GM19240 (cell line): Measurements from ENCODE around the gene LONRF3.

Experiments
- DNase-seq: peaks from one replicate; pipeline ENCODE4 v3.0.0; 2011; ENCODE audit warnings: low spot score; ENCODE audit not compliant: insufficient read length

LONRF3 gene

DNA sequence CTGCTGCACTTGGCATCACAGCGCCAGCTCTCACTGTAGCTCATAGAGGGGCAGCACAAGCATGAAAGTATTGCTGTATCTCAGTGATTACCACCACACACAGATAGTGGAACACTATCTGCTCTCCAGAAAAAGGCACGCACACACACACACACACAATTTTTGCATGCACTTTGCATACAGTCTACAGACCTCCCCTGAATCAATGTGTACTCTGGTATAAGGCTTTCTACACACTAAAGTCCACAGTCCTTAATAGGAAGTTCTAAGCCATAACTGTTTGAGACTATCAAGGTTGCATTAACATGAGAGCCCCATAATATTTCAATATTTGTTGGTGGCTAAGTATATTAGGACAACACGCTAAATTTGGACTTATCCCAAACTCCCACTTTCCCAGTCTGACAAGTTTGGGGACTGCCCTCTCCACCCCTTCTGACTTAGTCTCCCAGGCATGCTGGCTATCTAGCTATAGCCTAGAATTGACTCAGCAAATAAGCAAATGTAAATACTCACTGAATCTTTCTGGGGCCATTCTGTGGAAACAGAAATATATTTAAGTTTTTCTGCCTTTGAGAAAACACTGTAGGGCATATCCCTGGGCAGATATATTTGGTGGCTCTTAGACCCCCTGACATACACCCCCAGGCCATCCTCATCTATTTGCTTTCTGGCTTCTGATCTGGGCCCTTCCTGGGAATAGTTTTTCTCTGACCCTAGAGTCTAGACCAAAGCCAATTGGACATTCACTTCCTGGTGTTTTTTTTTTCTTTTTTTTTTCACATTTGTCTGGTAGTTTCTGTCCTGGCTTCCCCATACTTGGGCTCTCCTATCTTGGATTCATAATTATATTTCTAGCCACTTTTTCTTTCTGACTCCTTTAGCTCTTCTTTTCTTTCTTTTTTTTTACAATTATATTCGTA, 62.0 kb downstream of the LONRF3 start:
- no peak for DNase-seq

DNA sequence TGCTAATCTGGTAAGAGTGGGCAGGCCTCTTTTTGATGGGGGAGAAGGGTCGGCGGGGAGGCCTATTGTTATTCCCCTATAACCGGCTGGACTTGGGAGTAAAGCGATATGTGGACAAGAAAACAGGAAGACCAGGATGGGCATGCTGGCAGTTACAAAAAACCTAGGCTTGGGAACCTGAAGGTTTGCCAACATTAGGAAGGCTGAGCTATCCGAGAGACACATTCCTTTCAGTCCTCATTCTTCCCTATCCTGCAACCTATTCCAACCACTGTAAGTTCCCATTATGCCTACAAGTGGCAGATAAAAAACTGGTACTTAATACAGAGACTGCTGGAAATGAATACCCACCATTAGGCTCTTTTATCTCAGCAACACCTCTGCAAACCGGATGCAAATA, 66.0 kb downstream of the LONRF3 start:
- no peak for DNase-seq

- no peak for DNase-seq
Observed at GRCh38 chrX:119041175-119041574, 66.8 kb downstream of the LONRF3 start.

GRCh38 chrX:119042040-119042439, 67.6 kb downstream of the LONRF3 start:
- DNase-seq = no peak

DNA sequence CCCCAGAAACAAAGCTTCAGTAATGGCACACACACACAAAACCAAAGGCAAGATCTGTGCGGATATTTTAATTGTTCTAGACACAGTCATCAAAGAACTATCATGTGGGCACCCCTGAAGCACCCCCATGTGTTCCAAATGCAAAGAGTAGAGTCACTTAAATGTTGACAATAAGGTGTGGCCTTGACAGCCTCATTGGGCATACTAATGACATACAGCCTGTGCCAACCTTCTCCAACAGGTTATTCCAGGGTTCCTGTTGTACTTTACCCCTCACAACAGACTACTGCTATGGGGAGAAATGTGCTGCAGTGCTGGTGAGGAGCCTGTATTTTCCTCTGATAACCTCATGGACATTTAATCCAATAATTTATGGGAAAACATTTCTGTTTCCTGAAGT, 68.6 kb downstream of the LONRF3 start:
- DNase-seq = no peak

DNA sequence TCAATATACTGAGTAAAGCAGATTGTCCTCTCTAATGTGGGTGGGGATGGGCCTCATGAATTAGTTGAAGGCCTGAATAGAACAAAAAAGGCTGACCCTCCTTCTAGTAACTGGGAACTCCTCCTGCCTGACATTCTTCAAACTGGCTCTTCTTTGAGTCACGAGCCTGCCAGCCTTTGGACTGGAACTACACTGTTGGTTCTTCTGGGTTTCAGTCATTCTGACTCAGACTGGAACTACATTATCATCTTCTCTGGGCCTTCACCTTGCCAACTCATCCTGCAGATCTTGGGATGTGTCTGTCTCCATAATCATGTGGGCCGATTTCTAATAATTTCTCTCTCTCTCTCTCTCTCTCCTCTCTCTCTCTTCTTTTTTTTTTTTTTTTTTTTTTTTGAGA, 71.5 kb downstream of the LONRF3 start:
- DNase-seq = no peak

GRCh38 chrX:119055687-119056086, 81.3 kb downstream of the LONRF3 start:
- no peak for DNase-seq

DNA sequence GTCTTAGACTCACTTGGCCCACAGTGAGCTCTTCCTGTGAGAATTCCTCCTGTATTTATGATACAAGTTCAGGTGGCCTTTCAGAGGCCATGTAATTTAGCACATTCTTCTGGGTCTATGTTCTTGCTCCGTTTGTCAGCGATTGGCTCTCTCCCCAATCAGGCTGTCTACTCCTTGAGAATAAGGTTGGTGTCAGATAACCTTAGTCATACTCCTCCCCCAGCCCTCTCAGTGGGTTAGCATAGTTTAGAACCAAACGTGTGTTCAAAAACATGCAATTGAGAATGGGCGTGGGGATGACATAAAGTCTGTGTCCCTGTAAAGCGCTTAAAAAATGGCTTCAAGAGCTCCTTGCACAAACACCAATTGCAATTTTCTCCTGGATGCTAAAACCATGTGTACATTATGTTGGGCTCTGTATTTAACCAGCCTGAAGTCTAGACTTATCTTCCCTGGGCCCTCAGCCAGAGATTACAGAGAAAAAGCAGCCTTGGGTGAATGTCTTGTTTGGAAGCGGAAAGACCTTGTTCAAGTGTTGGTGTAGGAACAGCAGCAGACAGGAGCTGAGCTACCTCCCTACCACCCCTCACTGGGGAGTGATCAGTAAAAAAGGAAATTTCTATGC, 88.4 kb downstream of the LONRF3 start:
- no peak for DNase-seq

DNA sequence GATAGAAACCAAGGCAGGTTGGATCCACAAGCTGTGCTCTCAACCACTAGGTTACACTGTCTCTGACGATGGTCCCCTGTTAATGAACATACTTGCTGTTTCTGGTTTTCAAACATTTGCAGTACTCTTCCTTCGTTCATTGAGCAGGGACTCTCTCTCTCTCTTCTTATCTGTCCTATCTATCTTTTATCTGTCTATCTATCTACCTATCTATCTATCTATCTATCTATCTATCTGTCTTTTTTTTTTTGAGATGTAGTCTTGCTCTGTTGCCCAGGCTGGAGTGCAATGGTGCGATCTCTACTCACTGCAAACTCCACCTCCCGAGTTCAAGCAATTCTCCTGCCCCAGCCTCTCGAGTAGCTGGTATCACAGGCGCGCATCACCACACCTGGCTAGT, 89.0 kb downstream of the LONRF3 start:
- no peak for DNase-seq

DNA sequence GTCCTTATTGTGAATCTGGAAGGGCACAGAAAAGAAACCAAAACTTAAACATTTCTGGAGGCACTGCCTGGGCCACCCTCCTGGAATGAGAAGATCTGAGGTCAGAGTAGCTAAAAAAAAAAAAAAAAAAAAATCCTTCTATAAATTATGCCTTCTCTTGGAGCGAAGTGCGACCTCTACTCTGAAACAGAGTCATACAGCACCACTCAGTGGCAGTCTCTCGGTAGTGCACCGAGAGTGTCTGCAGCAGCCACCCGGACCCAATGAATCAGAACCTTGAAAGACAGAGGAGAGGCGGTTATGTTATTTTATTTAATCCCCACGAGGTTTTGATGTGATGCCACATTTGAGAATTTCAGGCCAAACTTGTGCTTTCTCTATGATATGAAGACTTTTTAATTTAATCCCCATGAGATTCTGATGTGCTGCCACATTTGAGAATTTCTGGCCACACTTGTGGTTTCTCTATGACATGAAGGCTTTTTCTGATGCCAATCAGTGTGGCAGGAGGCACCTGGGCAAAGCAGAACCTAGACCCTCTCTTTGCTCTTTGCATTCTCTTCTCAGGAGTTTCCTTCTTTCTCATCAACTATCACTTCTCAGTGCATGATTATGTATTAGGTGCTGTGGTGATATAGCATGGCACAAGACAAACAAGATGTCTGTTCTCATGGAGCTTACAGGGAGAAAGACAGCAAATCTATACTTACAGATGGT, 92.8 kb downstream of the LONRF3 start:
- peak; percentile 17 for DNase-seq
